ENCODE data around the gene OR52J3.

The OR52J3 gene

DNA sequence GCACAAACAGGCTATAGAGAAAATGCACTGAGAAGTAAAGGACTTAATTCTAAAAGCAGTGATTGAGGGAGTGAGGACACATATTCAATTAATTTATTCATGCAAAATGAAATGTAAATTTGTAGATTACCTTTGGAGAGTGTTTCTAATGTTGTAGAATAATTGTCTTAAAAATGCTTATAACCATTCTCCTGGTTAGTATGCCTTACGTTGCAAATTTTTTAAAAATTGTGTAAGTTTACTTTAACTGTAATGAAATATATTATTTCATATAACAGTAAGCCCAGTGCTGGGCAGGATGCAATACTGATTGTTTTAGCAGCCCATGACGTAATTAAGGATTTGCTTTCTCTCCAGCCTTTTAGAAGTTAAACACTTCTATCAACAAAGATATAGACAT is 49.7 kb downstream of the OR52J3 start:
- no peak for DNase-seq (ENCODE audit: low spot score)

Measured in CD4-positive, alpha-beta T cell treated with Interleukin-2 at 100 ng/mL for 4 hours (primary cell).